Adrenal gland (tissue), 12 donors: ENCODE data around the gene ZNF292. TPM values are rescaled to one million over a fixed set of nuclear protein-coding genes. Genes with fewer than 3 reads are reported as not detected.
A peak's percentile ranks its signal among the peaks of the same experiment; 100 is the strongest.

Experiments
- DNase-seq, 7 donors: peaks; one replicate each; pipeline ENCODE4 v3.0.0-alpha.2; 2019 to 2020
- H3K27ac ChIP-seq, 5 donors: fragments of 200-600 bp; sonication (generic) in 4 of 5; 1 replicate in 3 of 5; 2 replicates in 2 of 5; pipeline versions ENCODE4 v1.5.1 to v1.8.0; 2016 to 2020; ENCODE audit warnings: mild to moderate bottlenecking in 1 of 5
- H3K27me3 ChIP-seq: fragments of 200-600 bp; 2 replicates; pipeline ENCODE4 v1.8.0; 2021
- H3K36me3 ChIP-seq, 2 donors: fragments of 200-600 bp; replicated peaks in 1 of 2; 1 replicate in 1 of 2; 2 replicates in 1 of 2; pipeline versions ENCODE4 v1.5.1 to v1.8.0; 2018 to 2022
- H3K4me1 ChIP-seq, 2 donors: fragments of 200-600 bp; replicated peaks in 1 of 2; 1 replicate in 1 of 2; 2 replicates in 1 of 2; pipeline versions ENCODE4 v1.5.1 to v1.8.0; 2018 to 2021
- H3K4me3 ChIP-seq, 4 donors: fragments of 200-600 bp; sonication (generic) in 3 of 4; one replicate each; pipeline ENCODE4 v1.5.1; 2016 to 2018
- H3K9me3 ChIP-seq, 3 donors: fragments of 200-600 bp; sonication (generic) in 1 of 3; replicated peaks in 1 of 3; 1 replicate in 2 of 3; 2 replicates in 1 of 3; pipeline versions ENCODE4 v1.5.1 to v1.8.0; 2016 to 2021
- CTCF ChIP-seq, 6 experiments: fragments of 450-650 bp in 4 of 6; fragments of 200-600 bp in 2 of 6; sonication (generic) in 1 of 6; IDR thresholded peaks; 1 replicate in 5 of 6; 2 replicates in 1 of 6; pipeline versions ENCODE4 v1.5.1 to v1.8.0; 2016 to 2021; ENCODE audit warnings: antibody characterized with exemption in 6 of 6, mild to moderate bottlenecking in 2 of 6, moderate library complexity in 1 of 6
- POLR2A ChIP-seq, 2 donors: fragments of 450-650 bp; IDR thresholded peaks; one replicate each; pipeline ENCODE4 v1.6.1; 2017; ENCODE audit warnings: antibody characterized with exemption in 2 of 2, mild to moderate bottlenecking in 2 of 2, moderate library complexity in 1 of 2
- WGBS, 4 donors: extraction: QIAGEN DNeasy Blood & Tissue Kit in 2 of 4; methylation state at CpG; one replicate each; pipeline versions ENCODE4 v1.1.5 to v1.1.7; 2013 to 2017; 5-methylcytosine and 5-hydroxymethylcytosine counted together
- intact Hi-C, 2 donors: fragments of 100-400 bp; cut with DNase I; formaldehyde crosslinking; loops; one replicate each; pipeline versions ENCODE4 v1.14.1 to v1.15.0; 2022 to 2023
- polyA plus RNA-seq, 3 donors: library from polyadenylated mRNA; stranded (reverse); fragments of 200-250 nt in 2 of 3; fragments of 350-450 nt in 1 of 3; fragmentation: Illumina TruSeq in 1 of 3; extraction: RNeasy Lipid Tissue Mini Kit (QIAGEN cat#74804) in 1 of 3; gene quantifications; one replicate each; pipeline ENCODE4 v1.2.3, GENCODE V29; 2013 to 2014
- total RNA-seq, 9 donors: library from RNA; depleted of rRNA in 4 of 9; stranded (reverse); fragments of >200 nt in 4 of 9; fragments of 120-200 nt in 1 of 9; fragmentation: NEBNext Ultra II Directional in 1 of 9; extraction: Animal tissue kit (Norgen Biotek cat#: 25700) in 1 of 9; gene quantifications; one replicate each; pipeline versions ENCODE4 v1.1.0 to v1.2.4, GENCODE V29; 2013 to 2023
- donor health status: healthy with polysubstance abuse.
- donor health status: Bipolar disorder and iron deficiency.
- donor health status: DM: yes; HTN: yes; CAD: no.
- donor health status: DM: no; HTN: no; CAD: no.
- donor health status: DM: no; HTN: no; CAD: no.
- donor health status: DM: yes; HTN: yes; CAD: no.

ZNF292 gene
- total and polyA plus RNA-seq, 12 donors = 4.8 to 57.2 (median 27.5) TPM

- Histone ChIP-seq H3K27ac (no peak overlapping the region), H3K27me3 (no peaks in the 10 kb centered on the region), H3K9me3 (no peaks in the 10 kb centered on the region), H3K4me1 (peaks cover 10 to 19% of the 10 kb centered on the region in 2 donors), H3K4me3 (no peak overlapping the region), H3K36me3 (no peaks in the 10 kb centered on the region)
- TF ChIP-seq CTCF (IDR thresholded peaks at IDR 0.05) (no peak), POLR2A (IDR thresholded peaks at IDR 0.05) (no peak)
- intact Hi-C loops = no loop called here
- WGBS, 4 donors = 84 to 91% (median 88%) methylated on average over 4 of the region's 4 CpGs
- DNase-seq = peak in 6 of 7 donors; percentile 57 to 82 (median 73)
These were observed 45.3 kb downstream of the ZNF292 start for GRCh38 chr6:87200469-87201175.

- no peaks in the 10 kb centered on the region for H3K27me3 ChIP-seq
- H3K9me3 ChIP-seq = no peaks in the 10 kb centered on the region
- H3K36me3 ChIP-seq = no peaks in the 10 kb centered on the region
- TF ChIP-seq CTCF (IDR thresholded peaks at IDR 0.05) (no peak), POLR2A (IDR thresholded peaks at IDR 0.05) (no peak)
- H3K4me3 ChIP-seq = no peak overlapping the region
- H3K27ac ChIP-seq = peak overlapping the region in 1 of 5 donors; percentile 8
- H3K4me1 ChIP-seq = peaks cover 9 to 15% of the 10 kb centered on the region in 2 donors
- no peak for DNase-seq
- 80 to 87% (median 84%) methylated on average over 4 of the region's 4 CpGs for WGBS, 4 donors
- intact Hi-C loops = no loop called here
These were observed 48.2 kb downstream of the ZNF292 start for GRCh38 chr6:87203448-87204023.

- Histone ChIP-seq H3K27ac (no peak overlapping the region), H3K9me3 (no peaks in the 10 kb centered on the region), H3K4me1 (peaks cover 0 to 25% of the 10 kb centered on the region in 2 donors), H3K27me3 (no peaks in the 10 kb centered on the region), H3K4me3 (no peak overlapping the region), H3K36me3 (no peaks in the 10 kb centered on the region)
- WGBS, 4 donors = 69 to 82% (median 76%) methylated on average over 3 of the region's 3 CpGs
- no peak for TF ChIP-seq POLR2A (IDR thresholded peaks at IDR 0.05)
- TF ChIP-seq CTCF (IDR thresholded peaks at IDR 0.05) = no peak
- DNase-seq = no peak
- intact Hi-C loops = no loop called here
These were observed 54.4 kb downstream of the ZNF292 start for GRCh38 chr6:87209812-87210211.

DNA sequence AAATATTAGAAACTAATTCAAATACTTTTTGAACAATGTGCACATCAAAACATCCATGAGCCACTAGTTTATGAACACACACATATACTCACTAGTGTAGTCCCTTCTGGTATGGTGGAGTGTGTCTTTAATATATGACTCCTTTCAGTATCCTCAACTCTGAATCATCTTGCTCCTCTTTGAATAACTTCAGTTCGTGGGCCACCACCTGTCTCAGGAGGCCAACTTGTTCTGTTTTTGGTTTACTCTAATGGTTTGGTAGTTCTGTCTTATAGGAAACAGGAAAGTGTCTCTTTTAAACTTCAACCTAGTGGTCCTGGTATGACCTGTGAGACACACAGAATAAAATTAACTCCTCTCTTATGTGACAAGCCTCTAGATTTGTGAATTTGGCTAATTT, 55.6 kb downstream of the ZNF292 start:
- Histone ChIP-seq H3K4me1 (peaks cover 0 to 36% of the 10 kb centered on the region in 2 donors), H3K36me3 (no peaks in the 10 kb centered on the region), H3K4me3 (no peak overlapping the region), H3K27me3 (no peaks in the 10 kb centered on the region), H3K27ac (no peak overlapping the region), H3K9me3 (no peaks in the 10 kb centered on the region)
- intact Hi-C loops = no loop called here
- WGBS, 4 donors = 49 to 62% (median 60%) methylated on average over 1 of the region's 1 CpG
- DNase-seq = no peak
- no peak for TF ChIP-seq CTCF (IDR thresholded peaks at IDR 0.05)
- no peak for TF ChIP-seq POLR2A (IDR thresholded peaks at IDR 0.05)
